TTC549 (cell line): ENCODE data around the gene ERBIN.
"Not testable (repeated sequence)": the region's sequence is repeated elsewhere in the genome, so short reads cannot be mapped to it uniquely, and the experiment has no call there.

ENCODE experiments used
- FAIRE-seq: peaks from 2 replicates; lab custom pipeline; 2012; peaks lifted over from hg19 to GRCh38; lab: Jason Lieb, UNC

The ERBIN gene

DNA sequence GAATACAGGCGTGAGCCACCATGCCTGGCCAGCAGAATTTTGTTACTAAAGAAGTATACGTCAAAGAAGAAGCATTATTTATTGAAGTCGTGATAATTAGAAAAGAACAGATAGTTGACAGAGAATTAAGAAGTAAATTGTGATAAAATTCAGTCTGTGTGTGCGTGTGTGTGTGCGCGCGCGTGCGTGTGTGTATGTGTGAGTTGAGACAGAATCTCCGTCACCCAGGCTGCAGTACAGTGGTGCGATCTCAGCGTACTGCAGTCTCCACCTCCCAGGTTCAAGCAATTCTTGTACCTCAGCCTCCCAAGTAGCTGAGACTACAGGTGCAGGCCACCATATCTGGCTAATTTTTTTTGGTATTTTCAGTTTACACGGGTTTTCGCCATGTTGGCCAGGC lies 77.8 kb downstream of the ERBIN start:
- FAIRE-seq: no peak

DNA sequence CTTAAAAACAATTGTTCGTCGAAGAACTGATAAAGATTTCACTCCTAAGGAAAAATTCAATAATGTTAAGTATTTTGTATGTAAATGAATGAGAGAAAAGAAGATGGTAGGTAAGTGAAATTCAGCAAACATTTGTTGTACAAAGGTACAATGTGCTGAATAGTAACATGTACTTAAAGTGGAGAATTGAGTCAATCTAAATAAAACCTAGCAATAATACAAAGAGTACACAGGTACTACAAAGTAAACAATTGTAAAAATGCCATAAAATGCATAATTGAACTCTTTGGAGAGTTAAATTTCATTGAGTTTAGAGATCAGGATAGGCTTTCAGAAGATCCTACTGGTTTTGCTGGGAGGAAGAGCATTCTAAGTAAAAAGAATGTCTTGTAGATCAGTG lies 82.9 kb downstream of the ERBIN start:
- no peak for FAIRE-seq

DNA sequence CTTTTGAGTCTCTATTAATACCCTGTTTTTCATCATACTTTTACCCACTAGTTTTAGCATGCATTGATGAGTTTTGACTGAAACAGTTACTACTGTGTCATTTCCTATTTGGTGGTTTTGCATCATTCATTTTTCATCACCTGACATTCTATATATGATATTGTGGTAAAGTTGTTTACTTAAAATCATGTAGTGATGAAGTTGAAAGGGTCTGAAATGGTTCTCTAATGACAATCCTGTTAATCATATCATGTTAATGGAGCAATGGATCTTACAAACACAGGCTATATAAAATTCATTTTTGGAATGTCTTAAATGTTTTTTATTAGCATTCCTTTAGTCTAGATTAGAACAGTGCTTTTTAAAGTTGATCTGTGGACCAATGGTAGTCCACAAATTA lies 84.1 kb downstream of the ERBIN start:
- no peak for FAIRE-seq

GRCh38 chr5:66012271-66012670 lies 85.9 kb downstream of the ERBIN start:
- FAIRE-seq: no peak

DNA sequence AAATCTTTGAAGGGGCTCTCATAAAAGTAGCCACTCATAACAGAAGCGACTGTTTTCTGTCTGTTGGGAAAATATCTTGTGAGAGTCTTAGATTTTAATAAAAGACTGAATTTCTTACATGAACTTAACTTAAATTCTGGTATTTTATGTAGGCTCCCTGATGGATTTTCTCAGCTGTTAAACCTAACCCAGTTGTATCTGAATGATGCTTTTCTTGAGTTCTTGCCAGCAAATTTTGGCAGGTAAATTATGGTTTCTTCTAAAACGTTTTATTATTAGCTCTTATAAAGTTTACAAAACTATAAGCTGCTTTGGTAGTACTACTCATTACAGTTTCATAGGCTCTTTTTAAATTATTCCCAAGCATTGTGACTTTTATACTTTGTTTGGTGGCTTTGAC lies 87.0 kb downstream of the ERBIN start:
- no peak for FAIRE-seq

GRCh38 chr5:66013906-66014305 lies 87.5 kb downstream of the ERBIN start:
- no peak for FAIRE-seq

DNA sequence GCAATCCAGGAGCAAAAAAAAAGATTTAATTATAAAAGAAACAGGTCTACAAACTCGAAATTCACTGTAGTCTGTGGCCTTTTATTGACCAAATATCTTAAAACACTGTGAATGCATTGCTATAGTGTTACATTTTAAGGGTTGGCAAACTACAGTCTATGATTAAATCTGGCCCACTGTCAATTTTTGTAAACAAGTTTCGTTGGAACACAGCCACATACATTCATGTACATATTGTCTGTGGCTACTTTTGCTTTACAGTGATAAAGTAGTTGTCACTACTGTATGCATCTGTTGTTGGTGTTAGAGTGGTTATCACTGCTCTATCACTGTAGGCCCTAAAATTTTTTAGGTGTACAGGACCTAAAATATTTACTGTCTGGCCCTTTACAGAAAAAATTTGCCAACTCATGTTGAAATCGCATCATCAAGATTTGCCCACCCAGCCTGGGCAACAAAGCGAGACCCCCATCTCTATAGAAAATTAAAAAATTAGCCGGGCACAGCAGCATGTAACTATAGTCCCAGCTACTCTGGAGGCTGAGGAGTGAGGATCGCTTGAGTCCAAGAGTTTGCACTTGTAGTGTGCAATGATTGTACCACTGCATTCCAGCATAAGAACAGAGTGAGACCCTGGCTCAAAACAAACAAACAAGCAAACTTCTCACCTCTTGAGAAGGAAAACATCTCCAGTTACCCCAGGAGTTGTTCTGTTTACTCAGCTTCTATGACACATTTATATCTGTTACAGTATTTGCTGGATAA lies 89.0 kb downstream of the ERBIN start:
- FAIRE-seq: no peak

GRCh38 chr5:66021585-66021984 lies 95.2 kb downstream of the ERBIN start:
- FAIRE-seq: no peak

DNA sequence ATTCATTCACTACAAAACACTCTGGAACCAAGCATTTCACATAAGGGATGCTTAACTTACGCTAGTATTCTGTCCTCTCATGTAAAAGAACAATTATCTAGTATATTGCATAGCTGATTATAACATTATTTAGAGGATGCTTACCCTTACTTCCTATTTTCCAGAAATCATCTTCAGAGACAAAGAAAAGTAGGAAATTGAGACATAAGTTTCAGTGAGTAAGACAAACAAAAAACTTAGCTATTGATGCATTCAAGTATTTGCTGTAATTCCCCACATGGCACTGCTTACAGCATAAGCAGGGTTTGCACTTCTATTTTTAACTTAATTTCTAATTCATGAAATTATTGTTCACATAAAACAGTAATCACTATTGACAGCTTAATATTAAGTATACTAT lies 112.9 kb downstream of the ERBIN start:
- no peak for FAIRE-seq

- FAIRE-seq: no peak
Observed at GRCh38 chr5:66039701-66040100, 113.3 kb downstream of the ERBIN start.

DNA sequence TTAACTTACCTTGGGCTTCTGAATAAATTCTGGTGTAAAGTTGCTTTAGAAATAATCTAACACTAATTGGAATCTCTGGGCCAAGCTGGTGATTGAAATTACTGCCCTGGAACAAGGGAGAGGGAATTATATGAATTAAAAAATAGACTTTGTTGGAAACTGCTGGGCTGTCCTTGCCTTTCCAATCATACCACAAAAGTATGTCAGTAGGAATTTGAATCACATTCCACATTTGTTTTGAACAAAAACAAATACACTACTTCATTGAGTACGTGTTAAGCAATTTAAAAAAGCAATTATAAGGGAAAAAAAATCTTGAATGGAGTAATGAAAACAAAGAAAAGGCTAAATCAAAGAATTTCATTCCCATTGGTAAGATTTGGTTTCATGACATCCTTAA lies 115.3 kb downstream of the ERBIN start:
- no peak for FAIRE-seq

- FAIRE-seq: no peak
Observed at GRCh38 chr5:66057239-66057638, 130.9 kb downstream of the ERBIN start.

GRCh38 chr5:66061320-66061719 lies 134.9 kb downstream of the ERBIN start:
- FAIRE-seq: not testable (repeated sequence)

DNA sequence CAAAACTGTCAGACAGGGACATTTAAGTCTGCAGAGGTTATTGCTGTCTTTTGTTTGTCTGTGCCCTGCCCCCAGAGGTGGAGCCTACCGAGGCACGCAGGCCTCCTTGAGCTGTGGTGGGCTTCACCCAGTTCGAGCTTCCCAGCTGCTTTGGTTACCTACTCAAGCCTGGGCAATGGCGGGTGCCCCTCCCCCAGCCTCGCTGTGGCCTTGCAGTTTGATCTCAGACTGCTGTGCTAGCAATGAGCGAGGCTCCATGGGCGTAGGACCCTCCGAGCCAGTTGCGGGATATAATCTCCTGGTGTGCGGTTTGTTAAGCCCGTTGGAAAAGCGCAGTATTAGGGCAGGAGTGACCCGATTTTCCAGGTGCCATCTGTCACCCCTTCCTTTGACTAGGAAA lies 136.7 kb downstream of the ERBIN start:
- FAIRE-seq: not testable (repeated sequence)

- FAIRE-seq: no peak
Observed at GRCh38 chr5:66066826-66067225, 140.5 kb downstream of the ERBIN start.

GRCh38 chr5:66072031-66072430 lies 145.7 kb downstream of the ERBIN start:
- no peak for FAIRE-seq

DNA sequence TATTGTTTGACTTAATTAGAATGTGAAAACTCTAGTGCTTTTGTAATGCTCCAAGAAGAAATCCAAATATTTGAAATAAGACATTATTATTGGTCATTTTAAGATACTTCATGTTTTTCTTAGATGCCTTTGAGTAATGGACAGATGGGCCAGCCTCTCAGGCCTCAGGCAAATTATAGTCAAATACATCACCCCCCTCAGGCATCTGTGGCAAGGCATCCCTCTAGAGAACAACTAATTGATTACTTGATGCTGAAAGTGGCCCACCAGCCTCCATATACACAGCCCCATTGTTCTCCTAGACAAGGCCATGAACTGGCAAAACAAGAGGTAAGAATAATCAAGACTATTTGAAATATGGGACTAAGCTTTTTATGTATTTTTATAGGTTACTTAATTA lies 148.5 kb downstream of the ERBIN start:
- FAIRE-seq: no peak

GRCh38 chr5:66080664-66081063 lies 154.3 kb downstream of the ERBIN start:
- FAIRE-seq: no peak

DNA sequence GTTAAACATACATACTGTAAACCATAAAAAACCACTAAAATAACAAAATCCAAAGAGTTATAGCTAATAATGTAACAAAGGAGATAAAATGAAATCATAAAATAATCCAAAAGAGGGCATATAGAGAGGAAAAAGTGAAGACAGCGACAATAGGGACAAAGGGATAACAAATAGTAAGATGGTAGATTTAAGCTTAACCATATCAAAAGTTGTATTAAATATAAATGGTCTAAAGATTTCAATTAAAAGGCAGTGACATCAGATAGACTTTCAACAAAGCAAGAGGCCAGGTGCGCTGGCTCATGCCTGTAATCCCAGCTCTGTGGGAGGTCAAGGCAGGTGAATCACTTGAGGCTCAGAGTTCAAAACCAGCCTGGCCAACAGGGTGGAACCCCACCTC lies 163.0 kb downstream of the ERBIN start:
- FAIRE-seq: no peak

GRCh38 chr5:66100851-66101250 lies 174.5 kb downstream of the ERBIN start:
- FAIRE-seq: no peak

GRCh38 chr5:66113160-66113559 lies 186.8 kb downstream of the ERBIN start:
- no peak for FAIRE-seq

DNA sequence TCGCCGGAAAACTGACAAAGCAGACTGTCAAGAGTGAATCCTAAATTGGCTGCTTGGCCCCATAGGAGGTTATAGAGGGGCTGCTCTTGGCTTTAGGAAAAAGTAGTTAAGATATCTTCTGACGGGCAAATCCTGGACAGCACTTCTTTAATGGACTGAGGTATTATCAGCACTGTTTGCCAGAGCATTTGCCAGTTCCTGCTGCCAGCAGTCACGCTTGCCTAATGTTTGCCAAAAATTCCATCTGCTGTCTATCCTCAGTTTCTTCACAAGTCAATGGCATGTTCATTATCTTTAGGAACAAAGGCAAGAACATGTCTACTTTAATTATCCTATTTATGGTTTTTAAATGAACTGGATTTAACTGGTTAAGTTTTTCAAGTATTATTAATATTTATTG lies 191.9 kb downstream of the ERBIN start:
- no peak for FAIRE-seq

GRCh38 chr5:66122379-66123034 lies 196.1 kb downstream of the ERBIN start:
- FAIRE-seq: no peak

- no peak for FAIRE-seq
Observed at GRCh38 chr5:66129144-66129543, 202.8 kb downstream of the ERBIN start.
